ENCODE measurements around the gene PCDHB15.
A peak's percentile ranks its signal among the peaks of the same experiment; 100 is the strongest.
"Not testable (repeated sequence)": the region's sequence is repeated elsewhere in the genome, so short reads cannot be mapped to it uniquely, and the experiment has no call there.

Gene PCDHB15

DNA sequence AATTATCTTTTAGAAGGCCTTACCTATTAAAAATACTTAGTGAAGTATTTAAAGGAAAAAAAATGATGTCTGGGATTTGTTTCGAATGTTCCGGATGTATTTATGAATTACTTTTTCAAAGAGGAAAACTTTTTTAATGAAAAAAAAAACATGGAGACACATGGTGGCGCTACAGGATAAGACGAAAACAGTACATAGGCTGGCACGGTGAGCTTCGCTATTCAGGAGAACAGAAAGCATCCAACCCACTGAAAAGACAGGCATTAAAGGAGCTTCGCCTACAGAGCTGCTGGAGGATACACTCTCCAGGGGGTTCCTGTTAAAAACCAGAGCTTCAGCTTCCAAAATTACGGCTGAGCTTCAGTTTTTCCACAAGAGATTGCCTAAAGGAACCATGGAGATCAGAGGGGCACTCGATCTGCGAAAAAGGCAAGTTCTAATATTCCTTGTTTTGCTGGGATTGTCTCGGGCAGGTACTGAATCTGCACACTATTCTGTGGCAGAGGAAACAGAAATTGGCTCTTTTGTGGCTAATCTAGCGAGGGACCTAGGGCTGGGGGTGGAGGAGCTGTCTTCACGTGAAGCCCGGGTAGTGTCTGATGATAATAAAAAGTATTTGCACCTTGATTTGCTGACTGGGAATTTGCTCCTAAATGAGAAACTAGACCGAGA, 21.9 kb upstream of the PCDHB15 start, which contains the start of gene PCDHB14:
Gene PCDHB14, plus strand, starts transcription at position 232 of the 672 bp plus-strand sequence. Its CDS starts 163 bp downstream, at position 395.
- Histone ChIP-seq H3K9ac (ENCODE audit: low read length) (no peak within 1 kb of the TSS), H3K27me3 (ENCODE audit: control insufficient read depth, insufficient read depth, low read length) (peaks cover 3% of the 10 kb centered on the region), H3K4me1 (ENCODE audit: control insufficient read depth, insufficient read depth, low read length) (no peaks in the 10 kb centered on the region), H3K36me3 (ENCODE audit: control insufficient read depth, insufficient read depth, low read length) (no peaks in the 10 kb centered on the region), H3K4me3 (ENCODE audit: low read length) (peak within 1 kb of the TSS; percentile 18), H3K9me3 (ENCODE audit: control insufficient read depth, low read length) (peaks cover 18% of the 10 kb centered on the region)

DNA sequence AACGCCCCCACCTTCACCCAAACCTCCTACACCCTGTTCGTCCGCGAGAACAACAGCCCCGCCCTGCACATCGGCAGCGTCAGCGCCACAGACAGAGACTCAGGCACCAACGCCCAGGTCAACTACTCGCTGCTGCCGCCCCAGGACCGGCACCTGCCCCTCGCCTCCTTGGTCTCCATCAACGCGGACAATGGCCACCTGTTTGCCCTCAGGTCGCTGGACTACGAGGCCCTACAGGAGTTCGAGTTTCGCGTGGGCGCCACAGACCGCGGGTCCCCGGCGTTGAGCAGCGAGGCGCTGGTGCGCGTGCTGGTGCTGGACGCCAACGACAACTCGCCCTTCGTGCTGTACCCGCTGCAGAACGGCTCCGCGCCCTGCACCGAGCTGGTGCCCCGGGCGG, 20.4 kb upstream of the PCDHB15 start:
- peaks cover 16% of the 10 kb centered on the region for H3K9me3 ChIP-seq (ENCODE audit: control insufficient read depth, low read length)
- H3K4me1 ChIP-seq (ENCODE audit: control insufficient read depth, insufficient read depth, low read length); H3K9ac ChIP-seq (ENCODE audit: low read length); H3K4me3 ChIP-seq (ENCODE audit: low read length); H3K27me3 ChIP-seq (ENCODE audit: control insufficient read depth, insufficient read depth, low read length); H3K36me3 ChIP-seq (ENCODE audit: control insufficient read depth, insufficient read depth, low read length): not testable (repeated sequence)

- H3K27me3 ChIP-seq (ENCODE audit: control insufficient read depth, insufficient read depth, low read length); H3K9ac ChIP-seq (ENCODE audit: low read length); H3K36me3 ChIP-seq (ENCODE audit: control insufficient read depth, insufficient read depth, low read length); H3K4me1 ChIP-seq (ENCODE audit: control insufficient read depth, insufficient read depth, low read length); H3K4me3 ChIP-seq (ENCODE audit: low read length): not testable (repeated sequence)
- peaks cover 11% of the 10 kb centered on the region for H3K9me3 ChIP-seq (ENCODE audit: control insufficient read depth, low read length)
Observed at GRCh38 chr5:141225421-141225820, 19.8 kb upstream of the PCDHB15 start.

DNA sequence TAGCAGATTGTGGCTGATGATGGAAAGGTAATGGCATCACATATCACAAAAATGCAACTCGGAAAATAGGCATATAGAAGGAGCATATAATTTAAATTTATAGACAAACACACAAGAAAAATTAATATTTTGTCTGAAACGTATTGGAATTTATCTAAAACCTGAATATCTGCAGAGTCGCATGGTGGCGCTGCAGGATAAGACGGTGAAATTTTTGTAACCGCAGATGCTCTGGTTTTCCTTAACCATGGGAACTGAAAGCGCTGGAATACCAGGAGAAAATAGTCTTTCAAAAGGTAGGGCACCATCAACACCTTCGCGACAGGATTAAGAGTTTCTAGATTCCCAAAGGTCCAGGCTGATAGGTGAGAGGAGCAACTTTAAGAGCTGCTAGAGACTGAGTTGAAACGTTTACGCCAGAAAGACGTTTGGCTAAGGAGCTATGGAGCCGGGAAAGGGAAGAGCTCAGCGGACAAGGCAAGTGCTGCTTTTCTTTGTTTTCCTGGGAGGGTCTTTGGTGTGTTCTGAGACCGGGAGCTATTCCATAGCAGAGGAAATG, 11.0 kb upstream of the PCDHB15 start:
- Histone ChIP-seq H3K36me3 (ENCODE audit: control insufficient read depth, insufficient read depth, low read length) (no peaks in the 10 kb centered on the region), H3K4me3 (ENCODE audit: low read length) (no peak overlapping the region), H3K27me3 (ENCODE audit: control insufficient read depth, insufficient read depth, low read length) (peaks cover 6% of the 10 kb centered on the region), H3K9ac (ENCODE audit: low read length) (no peak overlapping the region), H3K9me3 (ENCODE audit: control insufficient read depth, low read length) (peaks cover 23% of the 10 kb centered on the region), H3K4me1 (ENCODE audit: control insufficient read depth, insufficient read depth, low read length) (no peaks in the 10 kb centered on the region)

- H3K9ac ChIP-seq (ENCODE audit: low read length); H3K4me1 ChIP-seq (ENCODE audit: control insufficient read depth, insufficient read depth, low read length); H3K36me3 ChIP-seq (ENCODE audit: control insufficient read depth, insufficient read depth, low read length); H3K4me3 ChIP-seq (ENCODE audit: low read length); H3K27me3 ChIP-seq (ENCODE audit: control insufficient read depth, insufficient read depth, low read length): not testable (repeated sequence)
- peaks cover 18% of the 10 kb centered on the region for H3K9me3 ChIP-seq (ENCODE audit: control insufficient read depth, low read length)
Observed at GRCh38 chr5:141235922-141236321, 9.3 kb upstream of the PCDHB15 start.

- no peaks in the 10 kb centered on the region for H3K4me1 ChIP-seq (ENCODE audit: control insufficient read depth, insufficient read depth, low read length)
- H3K9ac ChIP-seq (ENCODE audit: low read length), result no peak overlapping the region
- peaks cover 14% of the 10 kb centered on the region for H3K9me3 ChIP-seq (ENCODE audit: control insufficient read depth, low read length)
- H3K27me3 ChIP-seq (ENCODE audit: control insufficient read depth, insufficient read depth, low read length), result peaks cover 6% of the 10 kb centered on the region
- no peak overlapping the region for H3K4me3 ChIP-seq (ENCODE audit: low read length)
- no peaks in the 10 kb centered on the region for H3K36me3 ChIP-seq (ENCODE audit: control insufficient read depth, insufficient read depth, low read length)
Observed at GRCh38 chr5:141236516-141237313, 8.5 kb upstream of the PCDHB15 start.

- Histone ChIP-seq H3K9ac (ENCODE audit: low read length) (no peak overlapping the region), H3K4me1 (ENCODE audit: control insufficient read depth, insufficient read depth, low read length) (no peaks in the 10 kb centered on the region), H3K9me3 (ENCODE audit: control insufficient read depth, low read length) (peaks cover 23% of the 10 kb centered on the region), H3K36me3 (ENCODE audit: control insufficient read depth, insufficient read depth, low read length) (no peaks in the 10 kb centered on the region), H3K4me3 (ENCODE audit: low read length) (no peak overlapping the region), H3K27me3 (ENCODE audit: control insufficient read depth, insufficient read depth, low read length) (no peaks in the 10 kb centered on the region)
Observed at GRCh38 chr5:141241496-141241895, 3.7 kb upstream of the PCDHB15 start.

- not testable (repeated sequence) for H3K4me1 ChIP-seq (ENCODE audit: control insufficient read depth, insufficient read depth, low read length); H3K36me3 ChIP-seq (ENCODE audit: control insufficient read depth, insufficient read depth, low read length); H3K27me3 ChIP-seq (ENCODE audit: control insufficient read depth, insufficient read depth, low read length); H3K9ac ChIP-seq (ENCODE audit: low read length); H3K4me3 ChIP-seq (ENCODE audit: low read length); H3K9me3 ChIP-seq (ENCODE audit: control insufficient read depth, low read length)
Observed at GRCh38 chr5:141246971-141247370, 1.8 kb downstream of the PCDHB15 start.

- H3K36me3 ChIP-seq (ENCODE audit: control insufficient read depth, insufficient read depth, low read length); H3K27me3 ChIP-seq (ENCODE audit: control insufficient read depth, insufficient read depth, low read length); H3K9me3 ChIP-seq (ENCODE audit: control insufficient read depth, low read length); H3K4me1 ChIP-seq (ENCODE audit: control insufficient read depth, insufficient read depth, low read length); H3K9ac ChIP-seq (ENCODE audit: low read length); H3K4me3 ChIP-seq (ENCODE audit: low read length): not testable (repeated sequence)
Observed at GRCh38 chr5:141247434-141247833, 2.2 kb downstream of the PCDHB15 start.

DNA sequence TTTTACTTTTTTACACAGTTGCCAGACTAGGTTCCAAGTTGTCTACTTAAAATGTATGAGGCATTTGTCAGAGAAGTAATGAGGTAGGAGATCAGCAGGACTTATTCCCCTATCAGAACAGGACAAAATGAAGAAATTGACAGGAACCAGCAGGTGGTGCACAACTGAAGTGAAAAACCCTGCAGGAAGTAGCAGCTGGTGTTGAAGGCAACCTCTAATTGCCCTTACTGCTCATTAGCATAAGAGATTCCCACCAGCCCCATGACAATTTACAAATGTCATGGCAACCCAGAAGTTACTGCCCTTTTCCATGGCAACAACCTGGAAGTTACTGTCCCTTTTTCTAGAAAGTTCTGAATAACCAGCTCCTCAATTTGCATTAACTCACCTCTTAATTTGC, 5.4 kb downstream of the PCDHB15 start:
- H3K9ac ChIP-seq (ENCODE audit: low read length), result no peak overlapping the region
- H3K27me3 ChIP-seq (ENCODE audit: control insufficient read depth, insufficient read depth, low read length), result no peaks in the 10 kb centered on the region
- no peaks in the 10 kb centered on the region for H3K4me1 ChIP-seq (ENCODE audit: control insufficient read depth, insufficient read depth, low read length)
- no peaks in the 10 kb centered on the region for H3K36me3 ChIP-seq (ENCODE audit: control insufficient read depth, insufficient read depth, low read length)
- H3K4me3 ChIP-seq (ENCODE audit: low read length), result no peak overlapping the region
- H3K9me3 ChIP-seq (ENCODE audit: control insufficient read depth, low read length), result peaks cover 5% of the 10 kb centered on the region

- Histone ChIP-seq H3K9ac (ENCODE audit: low read length) (no peak overlapping the region), H3K36me3 (ENCODE audit: control insufficient read depth, insufficient read depth, low read length) (no peaks in the 10 kb centered on the region), H3K4me1 (ENCODE audit: control insufficient read depth, insufficient read depth, low read length) (no peaks in the 10 kb centered on the region), H3K4me3 (ENCODE audit: low read length) (no peak overlapping the region), H3K9me3 (ENCODE audit: control insufficient read depth, low read length) (peaks cover 13% of the 10 kb centered on the region), H3K27me3 (ENCODE audit: control insufficient read depth, insufficient read depth, low read length) (no peaks in the 10 kb centered on the region)
Observed at GRCh38 chr5:141258464-141258863, 13.3 kb downstream of the PCDHB15 start.

DNA sequence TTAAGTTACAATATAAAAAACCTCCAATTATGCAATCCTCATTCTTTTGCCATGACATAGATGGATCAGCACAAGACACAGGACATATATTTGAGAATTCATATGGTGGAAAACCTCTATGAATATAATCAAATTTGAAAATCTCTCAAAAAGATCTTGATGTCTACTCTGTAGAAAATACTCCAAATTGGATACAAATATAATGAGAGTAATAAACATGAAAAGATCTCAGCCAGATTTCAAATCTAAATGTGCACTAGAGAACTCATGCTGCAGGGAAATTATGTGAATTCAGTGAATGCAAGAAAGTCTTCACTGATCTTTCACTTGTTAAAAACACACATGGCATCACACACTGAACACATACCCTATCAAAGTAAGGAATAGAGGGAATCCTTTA, 13.8 kb downstream of the PCDHB15 start:
- Histone ChIP-seq H3K36me3 (ENCODE audit: control insufficient read depth, insufficient read depth, low read length) (no peaks in the 10 kb centered on the region), H3K4me3 (ENCODE audit: low read length) (no peak overlapping the region), H3K4me1 (ENCODE audit: control insufficient read depth, insufficient read depth, low read length) (no peaks in the 10 kb centered on the region), H3K27me3 (ENCODE audit: control insufficient read depth, insufficient read depth, low read length) (no peaks in the 10 kb centered on the region), H3K9ac (ENCODE audit: low read length) (no peak overlapping the region), H3K9me3 (ENCODE audit: control insufficient read depth, low read length) (peaks cover 13% of the 10 kb centered on the region)

Data from mucosa of stomach (tissue), 1 donor.